K562 (cell line): ENCODE data around the gene FAM83E. TPM values are rescaled to one million over a fixed set of nuclear protein-coding genes. Genes with fewer than 3 reads are reported as not detected.

ENCODE experiments used
- ATAC-seq: fragments of 200-7000 bp; cut with Tn5 transposase; 3 replicates; pipeline ENCODE4 v1.9.1; 2020; ENCODE audit warnings: moderate library complexity
- BruUV-seq: library from RNA; stranded (reverse); fragments of 400-500 nt; replicated peaks from 2 replicates; lab custom pipeline; 2021; lab: Mats Ljungman, UMichigan
- CTCF ChIA-PET: fragments of 300-600 bp; formaldehyde crosslinking; extraction: SDS; loops from one replicate; lab custom pipeline; 2021; ENCODE audit warnings: low intra/inter-chr PET ratio; lab: Yijun Ruan, JAX
- POLR2A ChIA-PET: fragments of 300-600, 350-650 bp; sonication (Branson Sonifier 250); formaldehyde crosslinking; extraction: SDS; loops from one replicate; lab custom pipeline; 2021; ENCODE audit warnings: antibody characterized with exemption, inconsistent platforms; lab: Yijun Ruan, JAX
- DNase-seq, 4 experiments: peaks; one replicate each; pipeline versions ENCODE4 v3.0.0 to v3.0.0-alpha.2; 2011 to 2018; ENCODE audit warnings: low spot score in 3 of 4, mixed read lengths in 3 of 4; ENCODE audit errors: extremely low read depth in 1 of 4
- FAIRE-seq: peaks from 2 replicates; lab custom pipeline; 2011; peaks lifted over from hg19 to GRCh38; lab: Jason Lieb, UNC
- H2AFZ ChIP-seq: 2 replicates; pipeline ENCODE4 v1.6.0; 2011; ENCODE audit warnings: low read depth, low read length, control low read depth, inconsistent platforms
- H3K27ac ChIP-seq: fragments of 200-600 bp; 3 replicates; pipeline ENCODE4 v1.8.0; 2011; ENCODE audit warnings: low read depth, mild to moderate bottlenecking, control low read depth, inconsistent platforms, low read length, moderate library complexity, mixed read lengths; ENCODE audit errors: extremely low read depth
- H3K27me3 ChIP-seq, 2 experiments: fragments of 300-600 bp in 1 of 2; 2 replicates in 1 of 2; 3 replicates in 1 of 2; pipeline versions ENCODE4 v1.6.0 to v1.8.0; 2011; ENCODE audit warnings: inconsistent platforms in 2 of 2, low read length in 2 of 2, mild to moderate bottlenecking in 1 of 2, mixed read lengths in 1 of 2, moderate library complexity in 1 of 2; ENCODE audit not compliant: control insufficient read depth in 2 of 2, insufficient read depth in 2 of 2
- H3K36me3 ChIP-seq: fragments of 300-600 bp; 3 replicates; pipeline ENCODE4 v1.8.0; 2011; ENCODE audit warnings: mild to moderate bottlenecking, low read length, inconsistent platforms; ENCODE audit not compliant: control insufficient read depth, insufficient read depth
- H3K4me1 ChIP-seq, 2 experiments: fragments of 200-600 bp in 1 of 2; replicated peaks in 1 of 2; 2 replicates in 1 of 2; 3 replicates in 1 of 2; pipeline versions ENCODE4 v1.5.1 to v1.8.0; 2011; ENCODE audit warnings: inconsistent platforms in 2 of 2, low read length in 2 of 2, mild to moderate bottlenecking in 1 of 2, mixed read lengths in 1 of 2, moderate library complexity in 1 of 2; ENCODE audit not compliant: control insufficient read depth in 2 of 2, insufficient read depth in 2 of 2
- H3K4me2 ChIP-seq: 2 replicates; pipeline ENCODE4 v1.6.1; 2011; ENCODE audit warnings: low read length, control low read depth, inconsistent platforms, mixed read lengths; ENCODE audit not compliant: insufficient read depth
- H3K4me3 ChIP-seq: fragments of 200-600 bp; sonication (generic), shearing (Covaris generic); 2 replicates; pipeline ENCODE4 v1.5.1; 2016; ENCODE audit warnings: control low read depth, inconsistent platforms
- H3K79me2 ChIP-seq: fragments of 200-600 bp; 3 replicates; pipeline ENCODE4 v1.8.0; 2011; ENCODE audit warnings: low read length, inconsistent platforms; ENCODE audit not compliant: control insufficient read depth, insufficient read depth
- H3K9ac ChIP-seq, 2 experiments: 2 replicates each; pipeline versions ENCODE4 v1.6.0 to v1.6.1; 2011; ENCODE audit warnings: low read depth in 2 of 2, low read length in 2 of 2, control low read depth in 1 of 2, inconsistent platforms in 1 of 2, mild to moderate bottlenecking in 1 of 2, mixed read lengths in 1 of 2; ENCODE audit not compliant: insufficient read depth in 1 of 2
- H3K9me1 ChIP-seq: one replicate; pipeline ENCODE4 v1.6.0; 2011; ENCODE audit warnings: inconsistent platforms, mild to moderate bottlenecking, low read length, moderate library complexity; ENCODE audit not compliant: control insufficient read depth, insufficient read depth
- H3K9me3 ChIP-seq: replicated peaks from 2 replicates; pipeline ENCODE4 v1.5.1; 2011; ENCODE audit warnings: low read depth, low read length, inconsistent platforms; ENCODE audit not compliant: control insufficient read depth, insufficient read depth
- H4K20me1 ChIP-seq: replicated peaks from 2 replicates; pipeline ENCODE4 v1.6.1; 2011; ENCODE audit warnings: low read length, inconsistent platforms, mixed read lengths; ENCODE audit not compliant: control insufficient read depth, insufficient read depth
- ARID1B ChIP-seq: fragments of 450-650 bp; IDR thresholded peaks from 2 replicates; pipeline ENCODE4 v1.6.1; 2016; ENCODE audit warnings: antibody characterized with exemption, mild to moderate bottlenecking, inconsistent platforms
- CBFA2T3 ChIP-seq: fragments of 450-650 bp; IDR thresholded peaks from 2 replicates; pipeline ENCODE4 v1.6.1; 2017
- CEBPG ChIP-seq, 3 experiments: fragments of 200-800 bp in 1 of 3; sonication (Bioruptor generic) in 1 of 3; sonication (generic) in 1 of 3; formaldehyde crosslinking in 1 of 3; IDR thresholded peaks in 2 of 3; conservative IDR thresholded peaks in 1 of 3; 2 replicates each; pipeline versions ENCODE4 v1.6.1 to v1.8.0; 2016 to 2022; ENCODE audit warnings: missing compliant biosample characterization in 2 of 3, missing genetic modification characterization in 2 of 3, mild to moderate bottlenecking in 1 of 3, missing genetic modification reagents in 1 of 3
- DIDO1 ChIP-seq: fragments of 450-650 bp; IDR thresholded peaks from 2 replicates; pipeline ENCODE4 v1.6.1; 2016; ENCODE audit warnings: low read depth, missing biosample characterization, missing genetic modification characterization
- FOXK1 ChIP-seq: sonication (generic); formaldehyde crosslinking; IDR thresholded peaks from 2 replicates; pipeline ENCODE4 v1.8.0; 2022; ENCODE audit warnings: missing genetic modification reagents, mild to moderate bottlenecking, borderline replicate concordance
- HIVEP1 ChIP-seq: fragments of 250-450 bp; sonication (Bioruptor Pico); IDR thresholded peaks from 2 replicates; pipeline ENCODE4 v1.4.0; 2020; ENCODE audit warnings: mild to moderate bottlenecking
- MYNN ChIP-seq, 2 experiments: sonication (generic); formaldehyde crosslinking in 1 of 2; IDR thresholded peaks; 2 replicates each; pipeline versions ENCODE4 v1.5.0 to v1.6.1; 2016 to 2020; ENCODE audit warnings: antibody characterized with exemption in 1 of 2, missing genetic modification reagents in 1 of 2
- POLR2B ChIP-seq: fragments of 450-650 bp; IDR thresholded peaks from 2 replicates; pipeline ENCODE4 v1.6.1; 2018; ENCODE audit warnings: low read depth; ENCODE audit not compliant: partially characterized antibody
- RBM25 ChIP-seq: fragments of 200-400 bp; formaldehyde crosslinking; IDR thresholded peaks from 2 replicates; pipeline ENCODE4 v1.6.1; 2018; ENCODE audit warnings: low read length, low read depth, moderate library complexity; ENCODE audit not compliant: severe bottlenecking
- RFX7 ChIP-seq: fragments of 250-450 bp; sonication (Bioruptor Pico); IDR thresholded peaks from 2 replicates; pipeline ENCODE4 v1.5.1; 2021; ENCODE audit warnings: mild to moderate bottlenecking
- RNF2 ChIP-seq: sonication (generic); IDR thresholded peaks from 2 replicates; pipeline ENCODE4 v1.6.1; 2016
- SIN3B ChIP-seq: fragments of 450-650 bp; IDR thresholded peaks from 2 replicates; pipeline ENCODE4 v1.6.1; 2017; ENCODE audit warnings: low read depth, mild to moderate bottlenecking, moderate library complexity
- TAF7 ChIP-seq: fragments of 450-650 bp; IDR thresholded peaks from 2 replicates; pipeline ENCODE4 v1.6.1; 2016; ENCODE audit warnings: missing genetic modification characterization, missing compliant biosample characterization
- ZFPM2 ChIP-seq: fragments of 250-450 bp; sonication (Bioruptor Pico); IDR thresholded peaks from 2 replicates; pipeline ENCODE4 v1.5.1; 2022; ENCODE audit warnings: mild to moderate bottlenecking
- ZNF121 ChIP-seq: sonication (generic); formaldehyde crosslinking; conservative IDR thresholded peaks from 2 replicates; pipeline ENCODE4 v1.8.0; 2022; ENCODE audit warnings: missing genetic modification reagents
- ZNF133 ChIP-seq: fragments of 250-450 bp; sonication (Bioruptor Pico); IDR thresholded peaks from 2 replicates; pipeline ENCODE4 v1.4.0; 2020; ENCODE audit warnings: mild to moderate bottlenecking
- ZNF561 ChIP-seq: fragments of 450-650 bp; formaldehyde crosslinking; conservative IDR thresholded peaks from 2 replicates; pipeline ENCODE4 v1.4.0; 2020; ENCODE audit warnings: mild to moderate bottlenecking, moderate library complexity
- ZNF778 ChIP-seq: fragments of 450-650 bp; formaldehyde crosslinking; IDR thresholded peaks from 2 replicates; pipeline ENCODE4 v1.4.0; 2020; ENCODE audit warnings: mild to moderate bottlenecking, moderate library complexity
- WGBS: fragments of 100-300 bp; shearing (Covaris generic); methylation state at CpG from one replicate; pipeline ENCODE4 v1.1.6; 2016; ENCODE audit warnings: low coverage, mixed read lengths; ENCODE audit not compliant: insufficient coverage; ENCODE audit errors: missing lambda C conversion rate; 5-methylcytosine and 5-hydroxymethylcytosine counted together
- in situ Hi-C: fragments of 300-500 bp; cut with MboI; formaldehyde crosslinking; loops from 4 replicates; pipeline ENCODE4 v1.15.0; 2018; ENCODE audit warnings: inconsistent platforms, mixed read lengths
- intact Hi-C: fragments of 100-400 bp; cut with micrococcal nuclease; formaldehyde crosslinking; loops from 2 replicates; pipeline ENCODE4 v1.14.2; 2022
- polyA plus RNA-seq, 8 experiments: library from polyadenylated mRNA; depleted of rRNA in 4 of 8; stranded (reverse) in 5 of 8; unstranded in 3 of 8; fragments of >200 nt; fragmentation: Nextera tagmentation in 2 of 8; fragmentation: Illumina TruSeq in 1 of 8; extraction: Ambion mirVana in 2 of 8; extraction: Trizol in 1 of 8; gene quantifications; 2 replicates each; pipeline versions ENCODE4 v1.2.1 to v1.2.3, GENCODE V29; 2011 to 2014; ENCODE audit warnings: inconsistent platforms in 1 of 8, missing spikeins in 1 of 8
- total RNA-seq, 7 experiments: library from RNA; depleted of rRNA in 6 of 7; stranded (reverse); fragments of >200 nt in 6 of 7; fragmentation: Illumina TruSeq in 2 of 7; extraction: Trizol in 2 of 7; gene quantifications; 2 replicates each; pipeline versions ENCODE4 v1.2.1 to v1.2.3, GENCODE V29; 2011 to 2021; ENCODE audit warnings: low replicate concordance in 1 of 7
- TF ChIP-seq, protein P1 (sequence below): sonication (generic); IDR thresholded peaks from 2 replicates; pipeline ENCODE4 v1.6.1; 2016

Gene FAM83E
- total and polyA plus RNA-seq, 9 of the 15 experiments (the other 6 are each of a cell fraction or from before 2014, with no cell fraction given) = 0.15 to 0.87 (median 0.29) TPM; not detected in 4

DNA sequence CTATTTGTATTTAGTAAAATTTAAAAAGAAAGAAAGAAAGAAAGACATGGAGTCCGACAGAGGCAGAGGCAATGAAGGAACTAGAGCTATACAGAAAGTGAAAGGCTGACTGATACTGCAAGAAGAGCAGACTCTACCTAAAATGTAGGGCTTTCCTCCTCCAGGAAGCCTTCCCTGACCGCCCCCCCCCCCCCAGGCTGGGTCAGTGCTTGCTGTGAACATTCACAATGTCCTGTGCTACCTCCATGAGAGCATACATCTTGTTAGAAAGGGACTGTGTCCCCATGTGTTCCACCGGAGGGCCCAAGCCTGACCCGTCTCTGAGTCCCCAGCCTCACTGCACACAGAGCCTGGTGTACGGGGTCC is 36.8 kb upstream of the FAM83E start (continued):
- TF ChIP-seq ARID1B = no peak
- TF ChIP-seq TAF7 = no peak
- TF ChIP-seq RFX7 (CRISPR knock-in tag) = no peak
- no peak for TF ChIP-seq MYNN (IDR thresholded peaks at IDR 0.05)
- no peak for TF ChIP-seq MYNN (CRISPR knock-in tag; IDR thresholded peaks at IDR 0.05)

DNA sequence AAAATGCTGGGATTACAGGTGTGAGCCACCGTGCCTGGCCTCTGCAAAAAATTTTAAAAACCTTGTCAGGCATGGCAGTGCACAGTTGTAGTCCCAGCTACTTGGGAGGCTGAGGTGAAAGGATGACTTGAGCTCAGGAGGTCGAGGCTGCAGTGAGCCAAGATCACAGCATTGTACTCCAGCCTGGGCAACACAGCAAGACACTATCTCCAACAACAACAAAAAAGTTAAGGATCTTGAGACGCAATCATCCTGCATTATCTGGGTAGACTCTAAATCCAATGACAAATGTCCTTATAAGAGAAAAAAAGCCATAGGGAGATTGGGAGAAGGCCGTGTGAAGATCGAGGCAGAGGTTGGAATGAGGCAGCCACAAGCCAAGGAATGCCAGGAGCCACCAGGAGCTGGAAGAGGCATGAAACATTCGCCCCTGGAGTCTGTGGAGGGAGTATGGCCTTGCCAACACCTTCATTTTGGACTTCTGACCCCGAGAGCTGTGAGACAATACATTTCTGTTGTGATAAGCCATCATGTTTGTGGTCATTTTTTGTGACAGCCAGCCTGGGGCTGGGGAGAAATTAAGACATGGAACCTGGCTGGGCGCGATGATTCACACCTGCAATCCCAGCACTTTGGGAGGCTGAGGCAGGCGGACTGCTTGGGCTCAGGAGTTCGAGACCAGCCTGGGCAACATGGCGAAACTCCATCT is 36.3 kb upstream of the FAM83E start:
- peak; percentile 65 for FAIRE-seq
- Histone ChIP-seq H3K9ac (peak overlapping the region in 1 of 2 experiments; percentile 61; a peak in 1 of 4 replicates), H3K4me3 (no peak overlapping the region), H3K27ac (no peak overlapping the region), H3K36me3 (no peaks in the 10 kb centered on the region), H3K9me1 (no peaks in the 10 kb centered on the region), H3K27me3 (no peaks in the 10 kb centered on the region), H3K9me3 (no peaks in the 10 kb centered on the region), H3K4me2 (no peak overlapping the region), H3K4me1 (peaks cover 21 to 62% of the 10 kb centered on the region in 2 experiments), H4K20me1 (no peaks in the 10 kb centered on the region), H2AFZ (peak overlapping the region; percentile 24), H3K79me2 (no peaks in the 10 kb centered on the region)
- ChIA-PET POLR2A (interaction anchor here (0.7 kb wide), 1 partner anchor 90 kb away, joined by 3 read pairs; no protein-coding TSS in a partner anchor), CTCF (interaction anchor here (0.6 kb wide), 1 partner anchor 133 kb away, joined by 6 read pairs; no protein-coding TSS in a partner anchor)
- BruUV-seq = no TSS peak
- no peak for ATAC-seq
- 42% methylated on average over 12 of the region's 12 CpGs for WGBS
- intact Hi-C loops (no loop called here), in situ Hi-C loops (no loop called here)
- peak in 2 of 4 experiments; percentile 21 to 55 for DNase-seq
- TF ChIP-seq CBFA2T3 = 0 out of 2 replicates have a peak, but pooled peaks have one; percentile 8
- no peak for TF ChIP-seq RNF2
- TF ChIP-seq ZNF778 (CRISPR knock-in tag) = no peak
- TF ChIP-seq, protein P1, sequence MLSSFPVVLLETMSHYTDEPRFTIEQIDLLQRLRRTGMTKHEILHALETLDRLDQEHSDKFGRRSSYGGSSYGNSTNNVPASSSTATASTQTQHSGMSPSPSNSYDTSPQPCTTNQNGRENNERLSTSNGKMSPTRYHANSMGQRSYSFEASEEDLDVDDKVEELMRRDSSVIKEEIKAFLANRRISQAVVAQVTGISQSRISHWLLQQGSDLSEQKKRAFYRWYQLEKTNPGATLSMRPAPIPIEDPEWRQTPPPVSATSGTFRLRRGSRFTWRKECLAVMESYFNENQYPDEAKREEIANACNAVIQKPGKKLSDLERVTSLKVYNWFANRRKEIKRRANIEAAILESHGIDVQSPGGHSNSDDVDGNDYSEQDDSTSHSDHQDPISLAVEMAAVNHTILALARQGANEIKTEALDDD = no peak
- no peak for TF ChIP-seq FOXK1 (CRISPR knock-in tag)
- TF ChIP-seq ZNF133 = no peak
- 0 out of 2 replicates have a peak, but pooled peaks have one; percentile 7 for TF ChIP-seq CEBPG (CRISPR knock-in tag; IDR thresholded peaks at IDR 0.05)
- no peak for TF ChIP-seq CEBPG (tag; conservative IDR thresholded peaks at IDR 0.05 in 1 of 2, IDR thresholded peaks at IDR 0.05 in 1 of 2)
- TF ChIP-seq ZNF121 = peak; percentile 94
- no peak for TF ChIP-seq DIDO1 (tag)
- TF ChIP-seq POLR2B = no peak
- TF ChIP-seq HIVEP1 (CRISPR knock-in tag) = no peak
- TF ChIP-seq RBM25 = peak; percentile 34
- no peak for TF ChIP-seq SIN3B
- no peak for TF ChIP-seq ZNF561 (CRISPR knock-in tag)
- no peak for TF ChIP-seq ZFPM2 (CRISPR knock-in tag)
